Measurements from ENCODE around the gene PUDP. TPM values are rescaled to one million over a fixed set of nuclear protein-coding genes. Genes with fewer than 3 reads are reported as not detected.
A peak's percentile ranks its signal among the peaks of the same experiment; 100 is the strongest.
"Not testable (repeated sequence)": the region's sequence is repeated elsewhere in the genome, so short reads cannot be mapped to it uniquely, and the experiment has no call there.

The PUDP gene
- total RNA-seq: 20.8 TPM

DNA sequence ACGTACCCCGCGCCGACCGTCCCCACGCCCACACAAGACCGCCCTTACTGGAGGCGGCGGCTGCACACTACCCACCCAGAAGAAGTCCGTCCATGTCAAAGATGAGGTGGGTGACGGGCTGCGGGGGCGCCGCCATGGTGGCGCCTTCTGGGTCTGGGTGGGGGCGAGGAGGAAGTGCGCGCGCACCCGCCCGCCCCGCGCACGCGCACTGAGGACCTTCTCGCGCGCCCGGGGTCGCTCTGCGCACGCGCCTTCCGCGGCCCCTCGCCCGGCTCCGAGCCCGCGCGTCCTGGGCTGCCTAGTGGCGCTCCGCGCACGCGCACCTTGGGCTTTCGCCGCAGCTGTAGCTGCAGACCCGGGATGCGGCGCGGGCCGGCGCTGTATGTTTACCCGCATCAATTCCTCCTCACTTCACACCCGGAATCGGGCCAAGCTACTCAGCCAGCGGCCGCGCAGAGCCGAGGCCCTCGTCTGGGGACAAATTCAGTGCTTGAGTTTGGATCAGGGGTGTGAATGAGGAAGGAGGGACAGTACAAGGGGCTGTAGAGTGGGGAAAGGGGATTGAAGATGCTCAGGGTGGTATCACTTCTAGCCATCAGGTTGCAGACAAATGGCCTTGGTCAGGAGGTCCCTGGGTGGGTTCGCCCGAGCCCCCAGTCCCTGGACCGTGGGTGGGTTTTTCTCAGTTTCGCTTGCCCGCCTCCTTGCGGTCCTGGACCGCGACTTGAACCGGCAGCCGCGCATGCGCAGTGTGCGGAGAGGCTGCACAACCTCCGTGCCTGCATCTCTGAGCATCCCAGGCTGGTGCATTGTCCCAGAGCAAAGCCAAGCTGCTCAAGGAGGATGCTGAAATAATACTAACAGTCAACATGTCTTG lies at the start of gene PUDP:
Gene PUDP (minus strand): TSS at position 176 of the 877 bp plus-strand sequence. CDS start 40 bp downstream, at position 136.
- DNase-seq: peak; percentile 94

DNA sequence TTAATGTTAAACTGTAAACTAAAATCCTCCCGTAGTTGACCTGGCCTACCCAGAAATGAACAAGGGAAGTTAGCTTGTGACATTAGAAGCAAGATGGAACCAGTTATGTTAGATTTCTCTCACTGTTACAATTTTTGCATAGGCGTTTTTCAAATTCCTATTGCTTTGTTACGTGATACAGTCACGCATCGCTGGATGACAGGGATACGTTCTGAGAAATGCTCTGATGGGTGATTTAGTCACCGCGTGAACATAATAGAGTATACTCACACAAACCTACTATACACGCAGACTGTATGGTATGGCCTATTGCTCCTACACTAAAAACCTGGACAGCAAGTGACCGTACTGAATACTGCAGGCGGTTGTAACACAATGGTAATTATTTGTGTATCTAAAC lies 46.7 kb upstream of the PUDP start:
- no peak for DNase-seq

DNA sequence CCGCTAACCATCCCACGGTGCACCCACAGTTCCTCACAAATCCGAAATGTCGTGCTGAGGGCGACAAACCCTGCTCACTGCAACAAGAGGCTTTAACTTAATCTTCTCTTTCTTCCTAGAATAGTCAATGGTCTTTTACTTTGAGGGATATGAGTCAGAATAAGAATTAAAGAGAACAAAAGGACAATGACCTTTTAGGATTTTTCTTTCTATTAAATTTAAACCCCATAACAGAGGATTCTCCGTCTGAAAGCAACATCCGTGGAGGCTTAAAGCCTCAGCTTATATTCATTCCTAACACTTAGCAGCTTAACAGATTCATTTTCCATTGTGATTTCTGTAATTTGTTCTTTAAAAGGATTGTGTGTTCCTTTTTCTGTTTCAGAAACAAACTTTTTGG lies 44.9 kb upstream of the PUDP start:
- no peak for DNase-seq

DNA sequence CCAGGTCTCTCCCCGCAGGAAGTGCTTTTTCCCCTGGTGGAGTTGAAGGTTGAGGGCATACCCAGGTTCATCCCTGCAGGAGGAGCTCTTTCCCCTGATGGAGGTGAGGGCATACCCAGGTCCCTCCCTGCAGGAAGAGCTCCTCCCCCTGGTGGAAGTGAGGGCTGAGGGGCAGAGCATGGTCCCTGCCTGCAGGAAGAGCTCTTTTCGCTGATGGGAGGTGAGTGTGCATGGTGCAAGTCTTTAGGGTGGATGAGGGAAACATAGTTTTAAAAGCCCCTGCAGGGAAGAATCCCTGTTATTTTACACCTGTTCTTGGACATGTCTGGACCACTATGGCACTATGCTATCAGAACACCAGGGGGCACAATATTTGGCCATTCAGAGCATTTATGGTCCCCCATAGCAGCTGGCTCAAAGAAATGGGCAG lies 43.7 kb upstream of the PUDP start:
- DNase-seq: no peak

DNA sequence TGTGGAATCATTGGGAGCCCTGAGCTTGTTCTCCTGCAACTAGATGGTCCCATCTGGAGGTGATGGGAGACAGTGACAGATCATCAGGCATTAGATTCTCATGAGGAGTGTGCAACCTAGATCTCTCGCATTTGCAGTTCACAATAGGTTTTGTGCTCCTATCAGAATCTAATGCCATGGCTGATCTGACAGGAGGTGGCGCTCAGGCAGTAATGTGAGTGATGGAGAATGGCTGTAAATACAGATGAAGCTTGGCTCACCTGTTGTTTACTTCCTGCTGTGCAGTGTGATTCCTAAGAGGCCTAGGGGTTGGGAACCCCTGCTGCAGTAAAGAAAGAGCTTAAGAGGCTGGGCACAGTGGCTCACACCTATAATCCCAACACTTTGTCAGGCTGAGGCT lies 42.2 kb upstream of the PUDP start:
- DNase-seq: no peak

DNA sequence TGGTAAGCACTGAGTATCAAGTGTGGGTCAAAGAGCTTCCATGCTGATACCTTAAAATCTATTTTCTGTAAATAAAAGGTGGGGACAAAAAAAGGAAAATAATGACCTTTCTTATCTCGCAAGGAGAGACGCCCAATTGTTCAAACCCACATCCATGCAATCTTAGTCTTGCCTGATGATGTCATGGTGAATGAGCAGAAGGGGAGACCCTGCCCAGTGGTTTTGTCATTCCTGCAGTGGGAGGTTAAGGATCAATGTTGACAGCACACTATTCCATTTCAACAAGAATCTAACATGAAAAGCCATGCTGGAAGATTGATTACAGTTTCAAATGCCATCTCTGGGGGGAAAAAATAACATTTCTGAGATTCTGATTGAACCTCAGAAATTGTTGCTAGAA lies 40.7 kb upstream of the PUDP start:
- no peak for DNase-seq

DNA sequence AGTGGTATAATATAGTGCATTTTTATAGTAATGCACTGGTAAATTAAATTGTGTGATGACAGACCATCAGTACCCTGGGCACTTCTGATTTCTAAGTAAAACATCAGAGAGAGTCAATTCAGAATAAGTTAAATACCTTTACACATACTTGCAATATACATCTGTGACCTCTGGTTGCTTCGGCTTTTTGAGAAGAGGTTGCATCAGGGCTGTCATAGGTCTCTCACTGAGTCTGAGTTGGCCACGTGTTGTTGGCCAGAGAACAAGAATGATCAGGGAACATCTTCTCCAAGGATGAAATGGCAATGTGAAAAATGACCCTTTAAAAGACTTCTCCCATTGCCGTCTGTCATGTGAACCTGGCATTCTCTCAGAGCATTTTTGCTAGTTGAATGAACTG lies 36.9 kb upstream of the PUDP start:
- no peak for DNase-seq

DNA sequence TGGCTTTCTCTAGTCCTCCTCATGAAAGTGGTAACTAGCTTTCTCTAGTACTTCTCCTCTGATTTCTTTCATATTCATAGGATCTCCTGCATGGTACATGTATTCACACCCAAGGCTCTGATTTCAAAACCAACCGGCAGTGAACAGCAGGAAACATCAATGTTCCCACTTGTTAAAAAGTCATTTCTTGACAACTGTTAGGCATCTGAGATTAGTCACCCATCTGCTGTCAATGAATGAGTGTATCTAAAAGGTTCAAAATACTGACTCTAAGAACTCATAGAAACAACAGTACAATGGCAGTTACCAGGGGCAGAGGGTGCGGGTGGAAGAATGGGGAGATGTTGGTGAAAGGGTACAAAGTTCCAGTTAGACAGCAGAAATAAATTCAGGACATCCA lies 31.5 kb upstream of the PUDP start:
- no peak for DNase-seq

DNA sequence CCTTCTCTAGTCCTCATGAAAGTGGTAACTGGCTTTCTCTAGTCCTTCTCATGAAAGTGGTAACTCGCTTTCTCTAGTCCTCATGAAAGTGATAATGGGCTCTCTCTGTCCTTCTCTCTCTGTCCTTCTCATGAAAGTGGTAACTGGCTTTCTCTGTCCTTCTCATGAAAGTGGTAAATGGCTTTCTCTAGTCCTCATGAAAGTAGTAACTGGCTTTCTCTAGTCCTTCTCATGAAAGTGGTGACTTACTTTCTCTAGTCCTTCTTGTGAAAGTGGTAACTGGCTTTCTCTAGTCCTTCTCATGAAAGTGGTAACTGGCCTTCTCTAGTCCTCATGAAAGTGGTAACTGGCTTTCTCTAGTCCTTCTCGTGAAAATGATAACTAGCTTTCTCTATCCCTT lies 30.9 kb upstream of the PUDP start:
- not testable (repeated sequence) for DNase-seq

DNA sequence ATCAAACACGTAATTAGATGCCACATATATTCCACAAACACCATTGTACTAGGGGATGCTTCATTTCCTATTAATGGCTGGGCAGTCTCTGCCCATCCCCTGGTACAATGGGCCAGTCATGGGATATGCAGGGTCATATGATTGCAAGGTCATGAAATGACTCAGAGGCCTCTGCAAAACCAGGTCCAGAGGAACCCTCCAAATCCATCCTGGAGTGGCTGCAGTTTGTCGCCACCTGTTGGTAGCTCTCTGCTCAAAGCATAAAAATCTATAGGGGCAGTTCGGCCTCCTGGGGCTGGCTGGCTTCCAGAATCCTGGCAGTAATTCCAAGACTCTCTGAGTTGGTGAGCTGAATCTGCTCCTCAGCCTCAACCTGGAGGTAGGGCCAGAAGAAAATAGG lies 22.9 kb upstream of the PUDP start:
- no peak for DNase-seq

DNA sequence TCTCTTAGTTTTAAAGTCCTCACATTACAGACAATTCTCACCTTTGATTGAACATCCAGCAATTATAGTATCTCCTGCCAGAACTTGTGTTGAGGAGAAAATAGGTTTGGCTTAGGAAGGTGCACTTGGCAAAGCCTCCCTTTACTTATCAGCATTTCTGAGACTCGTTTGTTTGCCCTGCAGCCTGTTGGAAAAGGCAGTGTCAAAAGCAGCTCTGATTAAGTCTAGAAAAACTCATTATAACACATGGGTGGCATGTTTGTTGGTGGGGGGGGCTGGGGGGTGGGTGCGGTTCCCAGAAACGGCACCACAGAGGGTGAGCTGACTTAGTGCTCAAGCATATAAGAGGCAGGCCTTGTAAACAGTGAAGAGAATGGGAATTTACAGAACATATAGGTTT lies 21.7 kb upstream of the PUDP start:
- DNase-seq: no peak

DNA sequence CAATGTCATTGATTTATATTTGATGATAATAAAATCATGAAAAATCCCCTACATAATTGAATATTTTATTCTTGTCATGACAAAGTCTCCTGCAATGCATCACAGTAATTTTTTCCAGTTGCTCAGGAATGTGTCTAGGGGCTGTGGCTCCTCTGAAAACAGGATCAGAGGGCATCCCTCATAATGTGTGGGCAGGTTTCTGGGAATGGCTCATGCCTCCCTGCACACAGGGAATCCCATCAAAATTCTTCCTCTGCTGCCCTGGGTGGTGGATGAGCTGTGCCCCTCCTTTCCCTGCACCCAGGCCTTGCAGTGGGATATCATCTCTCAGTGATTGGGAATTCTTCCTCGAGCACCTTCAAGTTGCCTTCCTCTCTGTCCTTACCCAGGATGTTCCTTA lies 20.4 kb upstream of the PUDP start:
- DNase-seq: no peak

DNA sequence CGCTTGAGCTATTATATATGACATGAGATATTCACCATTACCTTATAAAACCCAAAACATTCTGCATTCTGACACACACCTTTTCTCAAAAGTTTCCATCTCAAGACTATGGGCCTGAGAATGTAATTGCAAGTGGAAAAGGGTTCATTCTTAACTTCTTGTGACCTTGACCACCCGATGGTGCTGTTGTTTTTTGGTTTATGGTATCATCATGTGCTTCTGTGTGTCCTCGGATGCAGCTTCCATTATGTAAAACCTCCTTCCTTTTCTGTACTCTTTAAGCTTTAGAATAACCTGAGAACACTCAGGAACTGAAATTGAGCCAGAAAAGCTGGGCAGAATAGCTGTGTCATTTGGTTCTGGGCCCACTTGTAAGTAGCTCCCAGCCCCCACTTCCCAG lies 16.2 kb upstream of the PUDP start:
- no peak for DNase-seq

DNA sequence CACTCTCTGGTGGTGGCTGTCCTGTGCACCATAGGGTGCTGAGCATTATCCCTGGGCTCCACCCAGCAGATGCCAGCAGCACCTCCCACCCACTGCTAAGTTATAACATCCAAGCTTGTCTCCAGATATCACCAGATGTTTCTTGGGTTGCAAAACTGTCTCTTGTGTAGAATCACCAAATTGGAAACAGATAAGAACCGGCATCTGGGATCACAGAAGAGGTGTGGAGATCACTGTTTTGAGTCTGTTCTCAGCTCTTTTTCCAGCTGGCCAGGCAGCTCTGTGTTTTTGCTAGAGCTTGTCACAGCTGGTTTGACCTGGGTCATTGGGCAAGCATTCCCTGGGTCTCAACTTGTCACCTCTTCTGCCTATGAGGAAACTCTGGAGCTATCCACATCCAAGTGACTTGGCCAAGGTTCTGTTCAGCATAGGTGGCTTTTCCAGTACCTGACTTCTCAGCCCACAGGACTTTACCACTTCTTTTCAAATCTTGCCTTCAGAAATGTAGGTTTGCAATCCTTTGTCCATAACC lies 15.3 kb upstream of the PUDP start:
- no peak for DNase-seq

DNA sequence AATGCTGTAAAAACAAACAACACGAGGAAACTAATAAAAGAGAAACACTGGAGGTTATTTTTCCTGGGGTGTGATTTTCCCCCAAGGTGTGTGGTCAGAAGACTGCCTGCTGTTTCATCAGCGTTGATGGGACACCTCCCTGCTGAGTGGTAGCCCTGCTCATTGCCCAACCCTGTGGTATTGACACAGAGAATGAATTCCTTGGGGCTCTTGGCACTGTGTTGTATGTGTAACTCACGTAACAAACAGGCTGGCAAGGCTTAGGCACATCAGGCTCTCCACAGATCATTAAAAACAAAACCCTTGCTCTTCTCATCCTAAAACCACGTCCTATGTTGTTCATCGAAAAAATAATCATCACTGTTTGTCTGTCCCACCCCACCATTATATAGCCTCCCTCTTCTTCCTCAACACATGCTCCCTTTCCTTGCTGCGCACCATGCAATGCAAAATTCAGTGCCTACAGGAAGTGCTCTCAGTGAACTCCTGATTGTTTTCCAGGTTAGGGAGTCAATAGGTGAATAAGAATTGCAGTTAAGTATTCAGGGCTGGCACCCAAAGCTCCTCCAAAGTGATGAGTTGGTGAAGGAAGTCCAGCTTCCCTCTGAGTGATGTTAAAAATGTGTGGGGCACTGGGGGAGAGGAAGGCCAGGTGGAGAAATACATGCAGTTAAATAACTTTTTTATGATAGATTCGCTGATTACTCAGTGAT lies 11.4 kb upstream of the PUDP start:
- no peak for DNase-seq

DNA sequence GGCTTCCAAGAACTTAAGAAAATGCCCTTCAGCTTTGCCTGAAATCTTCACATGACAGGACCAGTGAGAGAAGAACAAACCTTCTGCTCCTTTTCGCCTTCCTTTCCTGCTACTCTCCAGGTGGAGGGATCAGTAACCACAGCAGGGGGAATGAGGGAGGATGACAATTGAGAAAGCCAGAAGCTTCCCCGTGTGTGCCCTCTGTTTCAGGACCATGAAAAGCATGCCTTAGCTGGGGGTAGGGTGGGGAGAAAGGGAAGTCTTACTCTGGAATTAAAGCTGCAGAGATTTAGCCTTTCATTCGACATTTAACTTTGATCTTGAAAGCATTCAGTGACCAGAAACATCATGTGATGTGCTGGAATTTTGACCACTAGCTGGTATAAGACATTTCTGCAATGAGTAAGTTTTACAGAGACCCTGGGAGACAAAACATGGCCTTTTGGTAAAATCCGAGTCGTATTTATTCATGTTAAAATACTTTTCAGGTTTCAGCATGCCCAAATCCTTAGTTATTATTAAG lies 10.6 kb upstream of the PUDP start:
- DNase-seq: no peak

DNA sequence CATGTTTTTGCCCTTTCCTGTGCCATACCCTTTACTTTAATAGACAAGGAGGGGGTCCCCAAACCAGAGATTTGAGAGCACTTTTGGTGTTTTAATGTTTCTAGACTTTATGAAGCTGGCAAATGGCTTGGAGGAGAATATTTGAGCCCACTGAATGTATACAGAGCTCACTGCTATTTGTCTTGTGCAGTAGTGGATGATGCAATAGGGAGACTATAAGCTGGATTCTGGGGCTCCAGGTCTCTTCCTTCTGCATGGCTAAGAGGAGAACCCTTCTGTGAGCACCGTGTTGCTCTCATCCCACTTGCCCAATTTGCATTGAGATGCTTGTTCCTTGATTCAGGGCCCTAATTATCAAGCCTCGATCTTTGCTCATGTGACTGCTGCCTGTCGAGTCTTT lies 8.9 kb upstream of the PUDP start:
- DNase-seq: no peak

DNA sequence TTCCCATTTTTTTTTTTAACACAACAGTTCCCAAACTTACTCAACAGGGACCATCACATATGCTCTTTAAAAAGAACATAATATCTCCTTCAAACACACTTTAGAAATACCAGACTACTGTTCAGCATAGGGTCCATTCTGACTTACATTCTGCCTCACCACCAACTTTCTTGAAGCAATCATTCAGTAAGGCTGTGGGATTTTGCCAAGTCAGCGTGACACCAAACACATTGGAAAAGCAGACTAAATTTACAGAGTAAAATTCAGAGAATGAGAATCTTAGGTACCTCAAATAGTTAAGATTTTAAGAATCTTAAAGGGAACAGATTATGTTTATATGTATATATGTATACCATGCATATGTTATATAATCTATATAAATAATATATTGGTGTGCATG lies 7.2 kb upstream of the PUDP start:
- DNase-seq: no peak

DNA sequence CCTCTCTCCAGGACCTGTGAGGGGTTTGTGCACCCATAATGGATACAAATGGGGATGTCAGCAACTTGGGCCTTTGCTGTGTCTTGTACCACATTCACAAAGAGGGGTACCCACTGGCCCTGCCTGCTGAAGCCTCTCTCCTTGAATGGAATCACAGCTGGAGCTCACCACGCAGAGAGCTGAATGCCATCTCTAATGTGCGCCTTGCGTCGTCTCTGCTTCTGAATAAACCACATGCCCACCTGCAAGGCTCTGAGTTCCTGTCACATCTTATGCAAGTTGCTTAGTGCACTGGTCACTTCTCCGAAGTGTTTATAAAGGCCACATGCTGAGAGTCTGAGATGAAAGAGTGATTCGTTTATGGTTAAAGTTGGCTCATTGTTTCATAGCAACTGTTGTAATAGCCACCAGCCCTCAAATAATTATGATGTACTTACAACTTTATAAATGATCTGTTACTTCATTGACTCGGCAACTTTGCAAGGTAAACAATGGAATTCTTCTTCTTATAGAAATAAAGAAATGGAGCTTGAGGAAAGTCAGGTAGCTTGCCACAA lies 6.2 kb upstream of the PUDP start:
- no peak for DNase-seq

DNA sequence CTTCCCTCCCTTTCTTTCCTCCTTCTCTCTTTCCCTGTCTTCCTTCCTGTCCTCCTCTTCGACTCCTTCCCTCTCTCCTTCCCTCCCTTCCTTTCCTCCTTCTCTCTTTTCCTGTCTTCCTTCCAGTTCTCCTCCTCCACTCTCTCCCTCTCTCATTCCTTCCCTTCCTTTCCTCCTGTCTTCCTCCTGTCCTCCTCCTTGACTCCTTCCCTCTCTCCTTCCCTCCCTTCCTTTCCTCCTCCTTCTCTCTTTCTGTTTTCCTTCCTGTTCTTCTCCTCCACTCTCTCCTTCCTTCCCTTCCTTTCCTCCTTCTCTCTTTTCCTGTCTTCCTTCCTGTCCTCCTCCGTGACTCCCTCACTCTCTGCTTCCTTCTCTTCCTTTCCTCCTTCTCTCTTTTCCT lies 5.3 kb upstream of the PUDP start:
- DNase-seq: no peak

DNA sequence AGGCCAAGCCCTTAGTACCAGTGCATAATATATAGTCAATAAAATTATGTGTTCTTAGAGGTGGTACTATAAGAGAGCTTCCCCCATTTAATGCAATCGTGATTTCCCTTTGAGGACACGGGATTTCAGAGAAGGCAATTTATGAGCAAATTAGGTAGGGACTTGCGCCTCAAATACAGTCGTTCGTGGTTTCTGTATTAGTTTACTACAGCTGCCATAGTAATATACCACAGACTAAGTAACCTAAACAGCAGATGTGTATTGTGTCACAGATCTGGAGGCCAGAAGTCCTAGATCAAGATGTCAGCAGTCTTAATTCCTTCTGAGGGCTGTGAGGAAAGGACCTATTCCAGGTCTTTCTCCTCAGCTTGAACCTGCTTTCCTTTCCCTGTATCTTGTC lies 1.5 kb upstream of the PUDP start:
- DNase-seq: no peak

DNA sequence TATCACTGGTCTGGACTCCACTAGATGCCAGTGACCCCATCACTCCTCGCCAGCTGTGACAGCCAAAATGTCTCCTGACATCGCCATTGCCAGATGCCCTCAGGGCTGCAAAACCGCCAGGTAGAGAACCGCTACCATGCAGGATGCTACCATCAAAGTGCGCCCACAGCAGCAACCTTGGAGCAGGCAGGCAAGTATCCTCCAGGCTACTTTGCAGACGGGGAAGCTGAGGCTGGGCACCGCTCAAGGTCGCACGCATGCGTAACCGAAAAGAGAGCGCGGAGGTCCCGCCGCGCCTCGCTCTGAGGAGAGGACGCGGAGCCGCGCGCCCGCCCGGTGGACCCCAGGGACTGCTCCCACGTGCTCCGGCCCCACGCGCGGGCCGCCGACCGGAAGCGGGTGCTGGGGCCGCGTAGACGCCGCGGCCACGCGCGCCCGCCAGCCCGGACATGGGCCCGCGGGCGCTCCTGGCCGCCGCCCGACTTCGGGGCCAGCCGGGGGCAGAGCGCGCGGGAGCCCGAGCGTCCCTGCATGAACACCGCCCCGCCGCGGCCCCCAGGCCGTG lies 458 bp downstream of the PUDP start, which contains the start of gene STS:
Gene STS (plus strand): TSS at position 300 of the 565 bp plus-strand sequence. CDS start 105,488 bp downstream, outside the sequence.
- peak; percentile 62 for DNase-seq

All from tongue (tissue), 2 donors.